NCI-H2029 (cell line): Measurements from ENCODE around the gene GUCA1C.

Experiments
- DNase-seq: peaks from one replicate; lab custom pipeline; 2025; lab: John Stamatoyannopoulos, UW

Gene GUCA1C

DNA sequence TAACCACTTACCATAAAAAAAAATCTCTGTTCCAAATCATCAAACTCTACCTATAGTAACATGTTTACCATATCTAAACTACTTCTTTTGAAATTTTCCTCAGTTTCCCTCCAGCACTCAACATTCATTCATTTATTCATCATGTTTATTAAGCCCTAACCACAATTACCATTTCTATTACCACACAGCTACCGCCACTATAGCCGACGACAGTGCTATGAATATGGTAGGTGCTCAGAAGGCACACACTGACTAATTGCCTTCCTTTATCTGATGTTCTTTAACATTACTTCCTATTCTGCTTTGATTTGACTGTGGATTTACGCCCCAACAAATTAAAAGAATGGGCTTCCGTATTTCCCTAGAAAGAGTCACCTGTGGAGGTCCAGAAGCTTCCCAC is 43.9 kb downstream of the GUCA1C start:
- no peak for DNase-seq

DNA sequence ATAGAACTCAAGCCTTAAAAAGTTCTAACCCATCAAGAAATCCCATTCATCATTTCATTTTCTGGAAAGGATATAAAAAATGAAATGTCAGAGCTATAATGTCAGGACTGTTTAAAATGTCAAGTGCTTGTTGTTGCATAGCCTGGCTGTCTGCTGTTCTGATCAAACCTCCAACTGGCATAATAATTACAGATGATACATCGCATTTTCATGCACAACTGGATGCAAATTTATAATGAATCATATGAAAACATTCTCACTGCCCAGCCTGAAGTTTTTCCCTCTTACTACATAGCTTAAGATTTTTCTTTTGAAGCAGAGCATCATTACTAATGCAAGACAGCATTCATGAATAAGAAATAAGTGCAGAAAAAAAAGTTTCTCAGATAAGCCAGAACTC is 46.5 kb downstream of the GUCA1C start:
- DNase-seq = no peak

DNA sequence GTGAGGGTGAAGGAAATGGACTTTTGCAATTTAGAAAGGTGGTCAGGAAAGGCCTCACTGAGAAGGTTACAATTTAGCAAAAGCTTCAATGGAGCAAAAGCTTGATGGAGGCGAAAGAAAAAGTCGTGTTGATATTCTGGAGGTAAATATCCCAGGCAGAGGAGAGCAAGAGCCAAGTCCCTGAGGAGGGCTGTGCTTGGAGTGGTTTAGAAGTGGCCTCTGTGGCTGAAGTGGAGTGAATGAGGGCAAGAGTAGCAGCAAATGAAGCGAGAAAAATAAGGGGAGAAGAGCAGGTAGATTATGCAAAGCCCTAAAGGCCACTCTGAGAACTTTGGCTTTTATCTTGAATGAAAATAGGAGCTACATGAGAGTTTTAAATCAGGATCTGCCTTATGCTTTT is 54.1 kb downstream of the GUCA1C start:
- DNase-seq = peak; percentile 39

DNA sequence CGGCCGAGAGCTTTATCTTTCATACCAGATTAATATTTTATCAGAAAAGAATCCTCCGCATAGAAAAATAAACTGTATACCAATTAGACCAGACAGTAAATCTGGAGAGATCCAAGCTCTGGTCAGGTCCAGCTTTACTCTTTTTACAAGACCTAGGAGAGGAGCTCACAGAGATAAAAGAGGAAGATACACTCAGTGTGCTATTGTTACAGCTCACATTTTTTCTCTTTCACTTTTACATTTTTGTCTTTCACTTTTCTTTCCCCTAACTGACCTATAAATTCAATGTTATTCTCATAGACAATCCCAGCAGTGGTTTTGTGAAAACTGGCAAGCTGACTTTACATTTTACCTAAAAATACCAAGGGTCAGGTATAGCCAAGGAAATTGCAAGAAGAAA is 55.8 kb downstream of the GUCA1C start:
- DNase-seq = no peak

DNA sequence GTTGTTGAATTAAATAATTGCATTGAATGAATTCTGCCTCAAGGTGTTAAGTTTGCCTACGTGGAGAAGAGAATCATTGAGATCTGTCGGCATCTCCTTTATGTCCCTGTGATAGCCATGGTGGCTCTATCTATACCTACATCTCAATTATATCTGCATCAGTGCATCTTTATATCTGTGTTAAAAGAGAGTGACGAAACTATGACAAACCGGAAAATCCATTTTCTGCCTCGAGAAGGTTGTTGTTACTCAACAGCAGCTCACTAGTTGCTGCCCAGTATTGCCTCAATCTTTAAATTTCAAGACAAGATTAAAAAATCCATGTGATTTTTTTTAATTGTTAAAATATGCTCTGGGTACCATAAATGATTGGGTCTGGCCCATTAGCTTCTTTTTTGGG is 58.7 kb downstream of the GUCA1C start:
- no peak for DNase-seq

DNA sequence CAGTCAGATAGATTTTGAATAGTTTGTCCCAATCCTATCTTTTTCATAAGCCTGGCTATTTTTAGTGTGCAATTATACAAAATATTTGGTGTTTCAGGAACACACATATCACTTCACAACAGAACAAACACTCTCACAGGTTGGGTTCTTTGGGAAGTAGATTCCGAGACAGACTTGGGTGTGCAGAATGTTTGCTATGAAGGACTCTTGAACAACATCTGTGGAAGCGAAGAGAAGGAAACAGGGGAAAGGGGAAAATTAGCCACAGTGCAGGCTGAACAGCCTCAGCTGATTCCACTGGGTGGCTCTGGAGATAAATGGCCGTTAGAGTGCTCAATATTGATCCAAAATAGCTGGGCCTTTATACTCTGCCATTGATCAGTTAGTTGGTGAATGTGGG is 61.8 kb downstream of the GUCA1C start:
- no peak for DNase-seq

DNA sequence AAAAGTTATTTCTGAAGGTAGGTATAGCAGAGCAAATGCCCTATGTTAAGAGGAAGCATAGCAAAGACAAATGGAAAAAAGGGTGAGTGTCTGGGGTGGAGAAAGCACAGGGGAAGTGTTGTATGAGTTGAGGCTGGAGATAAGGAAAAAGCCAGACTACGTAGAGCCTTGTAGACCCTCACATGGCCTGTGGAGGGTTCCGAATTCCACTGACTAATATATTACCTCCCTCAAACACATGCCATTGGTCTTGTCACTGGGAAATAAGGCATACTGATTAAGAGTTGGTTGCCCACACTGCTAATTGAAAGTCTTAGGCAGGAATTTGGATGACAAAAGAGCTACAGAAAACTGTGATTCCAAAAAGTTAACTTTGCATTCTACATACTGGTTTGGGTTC is 65.9 kb downstream of the GUCA1C start:
- DNase-seq = no peak

DNA sequence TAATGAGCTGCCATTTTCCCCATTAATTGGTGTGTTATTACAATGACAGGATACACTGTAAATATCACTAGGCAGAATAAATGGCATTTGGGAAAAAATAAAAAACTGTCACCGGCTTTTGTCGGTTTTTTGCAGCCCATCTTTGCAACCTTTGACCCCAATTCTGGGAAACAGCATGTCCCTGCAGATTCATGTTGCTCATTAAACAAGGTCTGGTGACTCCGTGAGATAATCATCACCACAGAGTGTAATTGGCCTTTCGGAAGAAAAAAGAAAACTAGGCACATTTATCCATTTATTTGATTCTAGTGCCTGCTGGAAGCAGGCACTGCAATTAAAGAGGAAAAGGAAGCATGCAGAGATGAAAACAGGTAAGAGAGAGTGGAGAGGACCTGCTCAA is 66.6 kb downstream of the GUCA1C start:
- DNase-seq = no peak

DNA sequence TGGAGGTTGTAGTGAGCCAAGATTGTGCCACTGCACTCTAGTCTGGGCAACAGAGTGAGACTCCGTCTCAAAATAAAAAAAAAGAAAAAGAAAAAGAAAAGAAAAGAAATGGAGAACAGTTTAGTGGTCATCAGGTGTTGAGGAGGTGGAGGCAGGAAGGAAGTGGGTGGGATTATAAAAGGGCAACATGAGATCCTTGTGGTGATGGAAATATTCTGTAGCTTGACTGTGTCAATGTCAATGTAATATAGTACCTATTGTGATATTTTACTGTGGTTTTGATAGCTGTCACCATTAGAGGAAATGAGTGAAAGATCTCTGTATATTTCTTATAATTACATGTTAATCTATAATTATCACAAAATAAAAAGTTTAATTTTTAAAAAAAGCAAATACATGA is 70.3 kb downstream of the GUCA1C start:
- no peak for DNase-seq

DNA sequence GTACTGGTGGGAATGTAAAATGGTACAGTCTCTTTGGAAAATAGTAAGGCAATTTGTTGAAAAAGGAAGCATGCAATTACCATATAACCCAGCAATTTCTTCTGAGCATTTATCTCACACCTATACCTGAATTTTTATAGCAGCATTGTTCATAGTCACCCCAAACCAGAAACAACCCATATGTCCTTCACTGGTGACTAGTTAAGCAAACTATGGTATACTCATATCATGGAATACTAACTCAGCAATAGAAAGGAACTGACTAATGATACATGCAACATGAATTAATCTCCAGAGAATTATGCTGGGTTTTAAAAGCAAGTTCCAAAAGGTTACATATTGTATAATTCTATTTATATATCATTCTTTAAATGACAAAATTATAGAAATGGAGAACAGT is 70.9 kb downstream of the GUCA1C start:
- DNase-seq = no peak

DNA sequence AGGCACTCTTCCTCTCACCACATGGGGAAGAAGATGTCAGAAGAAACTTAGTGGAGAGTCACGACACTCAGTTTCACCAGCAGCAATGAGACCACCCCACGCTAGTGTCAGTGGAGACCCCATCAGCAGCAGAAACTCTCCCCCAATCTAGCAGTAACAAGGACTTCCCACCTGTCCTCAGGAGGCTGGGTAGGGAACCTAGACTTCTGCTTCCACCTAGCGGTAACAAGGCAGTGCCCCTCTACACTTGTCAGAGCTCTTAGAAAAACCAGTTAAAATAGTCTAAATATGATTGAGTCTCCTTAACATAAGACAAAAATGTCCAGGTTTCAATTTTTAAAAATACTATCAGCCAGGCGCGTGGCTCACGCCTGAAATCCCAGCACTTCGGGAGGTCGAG is 73.8 kb downstream of the GUCA1C start:
- DNase-seq = no peak

DNA sequence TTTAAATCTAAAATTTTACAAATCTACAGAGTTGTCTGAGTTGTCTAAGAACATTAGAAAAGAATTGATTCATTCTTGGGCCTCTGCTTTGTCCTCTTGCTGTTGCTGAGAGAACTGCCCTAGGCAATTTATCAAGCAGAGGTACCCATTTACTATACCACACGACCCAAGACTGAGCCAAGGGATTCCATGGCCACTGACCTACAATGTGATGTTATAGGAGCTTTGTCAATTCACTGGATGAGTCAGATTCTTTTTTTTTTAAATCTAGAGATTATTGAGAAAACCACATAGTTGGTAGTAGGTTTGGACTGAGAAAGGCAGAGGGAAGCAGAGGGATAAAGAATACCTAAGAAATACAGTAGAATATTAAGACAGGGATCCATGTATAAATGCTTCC is 75.8 kb downstream of the GUCA1C start:
- DNase-seq = no peak

DNA sequence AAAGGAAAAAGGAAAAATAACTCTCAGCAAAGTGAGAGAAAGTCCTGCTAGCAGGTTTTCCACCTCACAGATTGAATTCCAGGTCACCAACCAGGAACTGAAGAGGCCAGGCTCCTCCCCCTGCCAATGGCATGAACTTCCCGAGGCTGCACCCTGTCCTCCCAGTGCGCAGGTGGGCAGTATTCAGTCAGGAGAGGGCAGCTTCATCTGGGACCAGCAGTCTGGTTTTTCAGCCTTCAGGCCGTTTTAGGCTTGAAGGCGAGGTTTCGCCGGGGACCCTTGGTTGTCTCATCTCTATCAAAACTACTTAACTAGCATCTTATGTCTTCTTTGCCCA is 89.9 kb downstream of the GUCA1C start:
- no peak for DNase-seq

DNA sequence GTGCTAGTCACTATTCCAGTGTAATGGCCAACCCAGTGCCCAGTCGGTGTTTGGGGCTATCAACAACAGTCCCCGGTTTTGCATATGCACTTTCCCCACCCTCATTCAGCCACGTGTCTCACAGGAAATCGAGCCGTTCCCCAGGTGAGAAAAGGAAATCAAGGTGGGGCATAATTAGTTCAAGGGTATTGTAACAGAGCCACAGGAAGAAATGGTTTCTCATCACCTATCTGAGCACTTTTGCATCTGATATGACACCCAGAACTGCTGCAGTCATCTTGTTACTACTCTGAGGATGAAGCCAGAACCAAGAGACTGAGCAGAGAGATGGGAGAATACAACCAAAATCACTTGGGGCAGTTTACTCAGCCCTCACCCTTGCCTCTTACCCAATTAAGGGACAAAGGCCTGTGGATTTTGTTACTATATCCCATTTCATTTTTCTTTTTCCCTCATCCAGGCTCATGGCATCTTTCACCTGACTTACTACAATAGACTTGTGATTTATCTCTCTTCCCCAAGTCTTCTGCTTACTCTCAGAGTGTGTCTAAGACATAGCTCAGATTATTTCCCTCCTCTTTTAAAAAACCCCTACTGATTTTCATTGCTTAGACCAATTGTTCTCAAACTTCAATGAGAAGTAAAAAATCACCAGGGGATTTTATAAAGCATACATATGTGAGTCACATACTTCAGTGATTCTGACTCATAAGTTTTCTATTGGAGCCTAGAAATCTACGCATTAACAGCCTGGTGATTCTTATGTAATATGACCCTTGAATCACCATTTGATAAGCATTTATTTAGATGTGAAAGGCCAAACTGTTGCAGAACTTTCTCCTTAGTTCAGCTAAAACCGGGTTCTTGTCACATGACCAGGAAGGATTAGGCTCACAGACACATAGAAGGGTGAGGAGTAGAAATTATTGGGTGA is 90.5 kb downstream of the GUCA1C start:
- DNase-seq = no peak

DNA sequence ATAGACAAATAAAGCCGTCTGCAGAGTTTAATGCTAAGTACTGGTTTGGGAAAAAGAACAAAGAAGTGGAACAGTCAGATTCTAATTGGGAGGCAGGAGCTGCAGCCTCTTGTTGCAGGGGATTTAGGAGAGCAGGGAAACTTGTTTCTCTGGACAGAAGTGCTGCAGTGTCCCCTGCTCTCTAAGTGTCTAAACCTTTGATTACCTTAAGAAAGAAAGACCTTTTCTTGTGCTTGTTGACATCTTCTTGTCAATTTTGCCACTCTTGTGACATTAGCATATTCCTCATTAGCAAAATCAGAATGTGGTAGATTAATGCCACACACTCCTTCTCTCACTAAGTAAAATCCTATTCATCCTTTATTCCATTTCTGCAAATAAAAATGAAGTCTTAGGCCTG is 92.3 kb downstream of the GUCA1C start:
- DNase-seq = no peak
